22Rv1 (cell line): ENCODE measurements around the gene ERI3.

Experiments
- CTCF ChIP-seq: fragments of 450-650 bp; IDR thresholded peaks from 2 replicates; pipeline ENCODE4 v1.5.1; 2017; ENCODE audit warnings: mild to moderate bottlenecking
- ZFX ChIP-seq: fragments of 450-650 bp; IDR thresholded peaks from 2 replicates; pipeline ENCODE4 v1.6.1; 2017; ENCODE audit warnings: antibody characterized with exemption, borderline replicate concordance

DNA sequence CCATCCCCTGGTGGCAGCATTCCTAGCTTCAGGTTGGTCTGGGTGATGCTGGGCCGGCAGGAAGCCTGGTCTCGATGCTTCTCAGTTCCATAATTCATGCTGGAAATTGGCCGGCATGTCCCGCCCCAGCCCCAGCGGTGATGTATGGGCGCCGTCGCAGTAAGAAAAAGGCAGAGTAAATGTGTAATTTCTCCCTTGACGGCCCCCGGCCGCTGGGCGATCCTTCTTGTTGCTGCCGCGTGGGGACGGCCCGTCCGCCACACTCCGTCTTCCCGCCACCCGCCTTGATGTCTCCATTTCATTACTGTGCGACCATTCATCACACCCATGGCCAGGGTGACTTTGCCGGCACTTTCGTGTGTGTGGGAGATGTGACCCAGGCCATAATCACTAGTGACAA is 133.3 kb downstream of the ERI3 start:
- no peak for TF ChIP-seq CTCF
- TF ChIP-seq ZFX = no peak
